SK-N-SH (cell line): Measurements from ENCODE around the gene CUBN.

Source experiments
- CHD2 ChIP-seq: fragments of 150-350 bp; IDR thresholded peaks from 2 replicates; pipeline ENCODE4 v1.6.1; 2018; ENCODE audit warnings: low read length; ENCODE audit not compliant: partially characterized antibody
- EP300 ChIP-seq, 2 experiments: IDR thresholded peaks; 2 replicates each; pipeline versions ENCODE4 v1.4.0 to v1.6.1; 2012; ENCODE audit warnings: borderline replicate concordance in 1 of 2, low read depth in 1 of 2, low read length in 1 of 2
- FOXJ3 ChIP-seq: sonication (generic); formaldehyde crosslinking; IDR thresholded peaks from 2 replicates; pipeline ENCODE4 v1.5.1; 2020; ENCODE audit warnings: mild to moderate bottlenecking, missing genetic modification reagents
- FOXM1 ChIP-seq: IDR thresholded peaks from 2 replicates; pipeline ENCODE4 v1.4.0; 2012; ENCODE audit warnings: low read depth, mild to moderate bottlenecking
- MEF2A ChIP-seq: IDR thresholded peaks from 2 replicates; pipeline ENCODE4 v1.4.0; 2012; ENCODE audit warnings: low read depth, borderline replicate concordance
- POLR2AphosphoS5 ChIP-seq: IDR thresholded peaks from 2 replicates; pipeline ENCODE4 v1.6.1; 2012; ENCODE audit warnings: low read depth, low read length
- REST ChIP-seq: IDR thresholded peaks from 2 replicates; pipeline ENCODE4 v1.6.1; 2012; ENCODE audit warnings: mild to moderate bottlenecking, low read depth, low read length, moderate library complexity
- RFX5 ChIP-seq: IDR thresholded peaks from 2 replicates; pipeline ENCODE4 v1.6.1; 2012; ENCODE audit warnings: mild to moderate bottlenecking, improper control_type of control experiment, low read length
- SIN3A ChIP-seq: IDR thresholded peaks from 2 replicates; pipeline ENCODE4 v1.6.1; 2012; ENCODE audit warnings: low read depth, mild to moderate bottlenecking, low read length, moderate library complexity, borderline replicate concordance
- SMC3 ChIP-seq: IDR thresholded peaks from 2 replicates; pipeline ENCODE4 v1.6.1; 2012; ENCODE audit warnings: low read depth, low read length, improper control_type of control experiment
- TAF1 ChIP-seq: IDR thresholded peaks from 2 replicates; pipeline ENCODE4 v1.6.1; 2012; ENCODE audit warnings: low read depth, mild to moderate bottlenecking, low read length, moderate library complexity, borderline replicate concordance
- TEAD4 ChIP-seq: IDR thresholded peaks from 2 replicates; pipeline ENCODE4 v1.4.0; 2012; ENCODE audit warnings: mild to moderate bottlenecking, borderline replicate concordance; ENCODE audit not compliant: insufficient read depth
- YY1 ChIP-seq: IDR thresholded peaks from 2 replicates; pipeline ENCODE4 v1.4.0; 2012; ENCODE audit warnings: low read depth, mild to moderate bottlenecking
- TF ChIP-seq, protein P1 (sequence below): fragments of 200-600 bp; sonication (generic); IDR thresholded peaks from 2 replicates; pipeline ENCODE4 v1.6.1; 2017; ENCODE audit warnings: antibody characterized with exemption, mild to moderate bottlenecking, moderate library complexity

DNA sequence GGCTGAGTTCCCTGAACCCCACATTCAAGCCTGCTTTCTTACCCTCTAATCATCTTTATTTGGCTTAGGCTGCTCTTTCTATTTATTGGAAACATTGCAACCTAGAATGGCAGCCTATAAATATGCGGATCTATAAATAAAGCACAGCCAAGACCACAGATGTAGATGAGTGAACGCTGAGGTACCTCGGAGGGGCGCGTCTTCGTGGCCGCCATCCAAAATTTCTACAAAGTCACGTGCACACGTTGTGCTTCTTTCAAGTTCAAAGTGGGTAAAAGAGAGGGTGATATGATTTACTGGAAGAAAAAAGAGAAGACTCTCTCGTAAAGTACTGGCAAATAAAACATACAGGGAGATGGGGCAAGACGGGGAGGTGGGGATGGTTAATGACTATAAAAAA, 179.8 kb downstream of the CUBN start:
- TF ChIP-seq, protein P1, sequence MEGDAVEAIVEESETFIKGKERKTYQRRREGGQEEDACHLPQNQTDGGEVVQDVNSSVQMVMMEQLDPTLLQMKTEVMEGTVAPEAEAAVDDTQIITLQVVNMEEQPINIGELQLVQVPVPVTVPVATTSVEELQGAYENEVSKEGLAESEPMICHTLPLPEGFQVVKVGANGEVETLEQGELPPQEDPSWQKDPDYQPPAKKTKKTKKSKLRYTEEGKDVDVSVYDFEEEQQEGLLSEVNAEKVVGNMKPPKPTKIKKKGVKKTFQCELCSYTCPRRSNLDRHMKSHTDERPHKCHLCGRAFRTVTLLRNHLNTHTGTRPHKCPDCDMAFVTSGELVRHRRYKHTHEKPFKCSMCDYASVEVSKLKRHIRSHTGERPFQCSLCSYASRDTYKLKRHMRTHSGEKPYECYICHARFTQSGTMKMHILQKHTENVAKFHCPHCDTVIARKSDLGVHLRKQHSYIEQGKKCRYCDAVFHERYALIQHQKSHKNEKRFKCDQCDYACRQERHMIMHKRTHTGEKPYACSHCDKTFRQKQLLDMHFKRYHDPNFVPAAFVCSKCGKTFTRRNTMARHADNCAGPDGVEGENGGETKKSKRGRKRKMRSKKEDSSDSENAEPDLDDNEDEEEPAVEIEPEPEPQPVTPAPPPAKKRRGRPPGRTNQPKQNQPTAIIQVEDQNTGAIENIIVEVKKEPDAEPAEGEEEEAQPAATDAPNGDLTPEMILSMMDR, result no peak
- TF ChIP-seq RFX5 (no peak), YY1 (no peak), CHD2 (no peak), TAF1 (no peak), FOXJ3 (CRISPR knock-in tag) (no peak), MEF2A (no peak), SMC3 (no peak), POLR2AphosphoS5 (no peak), SIN3A (no peak), FOXM1 (no peak), EP300 (IDR thresholded peaks at IDR 0.05; ENCODE audit: borderline replicate concordance in 1 of 2, low read depth in 1 of 2, low read length in 1 of 2) (no peak), TEAD4 (no peak), REST (no peak)
